Esophagus muscularis mucosa (tissue), 3 donors: ENCODE results near the gene ACP5.
"Not testable (repeated sequence)": the region's sequence is repeated elsewhere in the genome, so short reads cannot be mapped to it uniquely, and the experiment has no call there.

Experiments
- EP300 ChIP-seq: sonication (generic); formaldehyde crosslinking; IDR thresholded peaks from one replicate; pipeline ENCODE4 v1.6.1; 2017; ENCODE audit warnings: antibody characterized with exemption
- TF ChIP-seq, protein P1 (sequence below), 3 experiments: fragments of 200-600 bp in 2 of 3; fragments of 450-650 bp in 1 of 3; sonication (generic) in 2 of 3; IDR thresholded peaks; one replicate each; pipeline ENCODE4 v1.5.1; 2017 to 2019; ENCODE audit warnings: antibody characterized with exemption in 3 of 3, mild to moderate bottlenecking in 2 of 3, moderate library complexity in 1 of 3

- TF ChIP-seq, protein P1, sequence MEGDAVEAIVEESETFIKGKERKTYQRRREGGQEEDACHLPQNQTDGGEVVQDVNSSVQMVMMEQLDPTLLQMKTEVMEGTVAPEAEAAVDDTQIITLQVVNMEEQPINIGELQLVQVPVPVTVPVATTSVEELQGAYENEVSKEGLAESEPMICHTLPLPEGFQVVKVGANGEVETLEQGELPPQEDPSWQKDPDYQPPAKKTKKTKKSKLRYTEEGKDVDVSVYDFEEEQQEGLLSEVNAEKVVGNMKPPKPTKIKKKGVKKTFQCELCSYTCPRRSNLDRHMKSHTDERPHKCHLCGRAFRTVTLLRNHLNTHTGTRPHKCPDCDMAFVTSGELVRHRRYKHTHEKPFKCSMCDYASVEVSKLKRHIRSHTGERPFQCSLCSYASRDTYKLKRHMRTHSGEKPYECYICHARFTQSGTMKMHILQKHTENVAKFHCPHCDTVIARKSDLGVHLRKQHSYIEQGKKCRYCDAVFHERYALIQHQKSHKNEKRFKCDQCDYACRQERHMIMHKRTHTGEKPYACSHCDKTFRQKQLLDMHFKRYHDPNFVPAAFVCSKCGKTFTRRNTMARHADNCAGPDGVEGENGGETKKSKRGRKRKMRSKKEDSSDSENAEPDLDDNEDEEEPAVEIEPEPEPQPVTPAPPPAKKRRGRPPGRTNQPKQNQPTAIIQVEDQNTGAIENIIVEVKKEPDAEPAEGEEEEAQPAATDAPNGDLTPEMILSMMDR (IDR thresholded peaks at IDR 0.05): not testable (repeated sequence)
- TF ChIP-seq EP300: not testable (repeated sequence)
These were observed 4.1 kb downstream of the ACP5 start for GRCh38 chr19:11573354-11573753.
